ENCODE data around the gene LYZL1. TPM values are rescaled to one million over a fixed set of nuclear protein-coding genes. Genes with fewer than 3 reads are reported as not detected.

Gene LYZL1
- total RNA-seq, 1 experiment from 2014 or later, result not detected

GRCh38 chr10:29255104-29255503, 33.8 kb upstream of the LYZL1 start:
- no peaks in the 10 kb centered on the region for H3K9me3 ChIP-seq
- no peak overlapping the region for H3K4me3 ChIP-seq
- H3K27me3 ChIP-seq, result peaks cover 7% of the 10 kb centered on the region; the same call in 1 of the 2 replicates
- no peak for DNase-seq
- no peaks in the 10 kb centered on the region for H3K36me3 ChIP-seq

DNA sequence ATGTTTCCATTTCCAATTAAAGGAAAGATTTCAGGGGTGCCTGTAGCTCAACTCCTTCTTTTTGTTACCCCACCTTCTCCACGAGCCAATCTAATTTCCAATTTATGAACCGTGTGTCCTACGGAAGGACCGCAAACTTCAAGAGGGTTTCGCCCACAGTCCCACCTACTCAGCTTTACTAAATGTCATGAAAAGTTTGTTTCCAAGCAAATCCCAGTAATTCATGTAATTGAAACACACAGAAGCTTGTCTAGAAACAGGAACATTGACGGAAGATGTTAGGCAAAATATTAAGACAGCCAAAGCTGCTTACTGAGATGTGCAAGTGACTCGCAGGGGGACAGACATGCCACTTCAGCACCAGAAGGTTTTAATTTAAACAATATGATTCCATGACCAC, 32.9 kb upstream of the LYZL1 start:
- H3K36me3 ChIP-seq, result no peaks in the 10 kb centered on the region
- no peaks in the 10 kb centered on the region for H3K9me3 ChIP-seq
- peaks cover 7% of the 10 kb centered on the region; the same call in 1 of the 2 replicates for H3K27me3 ChIP-seq
- DNase-seq, result no peak
- no peak overlapping the region for H3K4me3 ChIP-seq

DNA sequence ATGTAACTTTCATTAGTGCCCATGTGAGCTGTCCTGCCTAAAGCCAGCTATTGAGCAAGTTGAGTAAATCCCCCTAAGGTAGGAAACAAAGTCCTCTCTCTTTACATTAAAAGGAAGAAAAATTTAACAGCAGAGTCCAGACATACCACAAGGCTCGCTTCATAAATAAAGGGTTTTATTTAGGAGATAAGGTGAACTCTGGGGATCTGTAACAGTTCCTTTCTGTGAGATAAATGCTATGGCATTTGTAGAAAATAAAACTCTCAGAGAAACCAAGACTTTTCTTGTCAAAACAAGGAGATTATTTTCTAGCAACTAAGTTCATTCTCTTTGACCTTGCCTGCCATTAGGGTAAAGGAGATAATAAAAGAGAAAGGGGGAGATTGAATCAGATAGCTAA, 32.3 kb upstream of the LYZL1 start:
- peaks cover 7% of the 10 kb centered on the region; the same call in 1 of the 2 replicates for H3K27me3 ChIP-seq
- H3K36me3 ChIP-seq, result no peaks in the 10 kb centered on the region
- H3K4me3 ChIP-seq, result no peak overlapping the region
- DNase-seq, result no peak
- no peaks in the 10 kb centered on the region for H3K9me3 ChIP-seq

DNA sequence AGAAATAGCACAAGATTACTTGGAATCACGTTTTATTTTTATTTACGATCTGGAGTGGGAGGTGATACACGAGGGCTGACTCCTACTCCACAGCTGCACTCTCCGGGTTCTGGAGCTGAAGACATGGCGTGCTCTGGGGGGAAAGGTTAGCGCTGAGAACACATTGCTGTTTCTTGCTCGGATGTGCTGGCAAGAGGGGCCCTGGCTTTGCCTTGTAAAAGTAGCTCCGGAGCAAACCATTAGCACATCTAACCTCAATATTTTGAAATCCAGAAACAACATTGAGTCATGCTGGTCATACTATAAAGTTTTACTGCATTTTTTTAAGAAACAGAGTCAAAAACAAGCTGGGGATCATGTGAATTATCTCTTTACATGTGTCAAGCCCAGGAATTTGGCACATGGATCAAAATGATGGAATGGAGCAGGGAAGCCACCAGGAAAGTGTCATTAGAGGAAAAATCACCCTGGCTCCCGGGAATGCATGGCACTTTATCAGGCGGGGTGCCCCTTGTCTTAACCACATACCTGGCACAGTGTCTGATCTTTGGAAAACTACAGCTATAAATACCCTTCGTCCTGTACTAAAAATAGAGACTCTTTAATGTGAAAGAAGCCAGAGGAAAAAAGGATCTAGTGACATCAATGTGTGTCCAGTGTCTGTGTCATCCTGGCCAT, 31.6 kb upstream of the LYZL1 start:
- Histone ChIP-seq H3K27me3 (peaks cover 5% of the 10 kb centered on the region; the same call in 1 of the 2 replicates), H3K9me3 (no peaks in the 10 kb centered on the region), H3K4me3 (no peak overlapping the region), H3K36me3 (no peaks in the 10 kb centered on the region)
- DNase-seq, result peak; percentile 84

GRCh38 chr10:29257784-29258135, 31.1 kb upstream of the LYZL1 start:
- DNase-seq, result no peak
- H3K27me3 ChIP-seq, result peaks cover 5% of the 10 kb centered on the region; the same call in 1 of the 2 replicates
- H3K4me3 ChIP-seq, result no peak overlapping the region
- no peaks in the 10 kb centered on the region for H3K9me3 ChIP-seq
- no peaks in the 10 kb centered on the region for H3K36me3 ChIP-seq

- H3K27me3 ChIP-seq, result no peaks in the 10 kb centered on the region; the same call in 1 of the 2 replicates
Measured at GRCh38 chr10:29259498-29259897, 29.4 kb upstream of the LYZL1 start.

GRCh38 chr10:29263506-29263905, 25.4 kb upstream of the LYZL1 start:
- H3K36me3 ChIP-seq, result no peaks in the 10 kb centered on the region
- H3K27me3 ChIP-seq, result no peaks in the 10 kb centered on the region
- no peak for DNase-seq
- no peaks in the 10 kb centered on the region; the same call in 1 of the 2 replicates for H3K9me3 ChIP-seq
- no peak overlapping the region for H3K4me3 ChIP-seq

More at GRCh38 chr10:29259498-29259897, 29.4 kb upstream of the LYZL1 start:
- no peak overlapping the region for H3K4me3 ChIP-seq
- H3K36me3 ChIP-seq, result no peaks in the 10 kb centered on the region
- H3K9me3 ChIP-seq, result no peaks in the 10 kb centered on the region
- no peak for DNase-seq

- no peaks in the 10 kb centered on the region for H3K27me3 ChIP-seq
- H3K4me3 ChIP-seq, result no peak overlapping the region
- H3K9me3 ChIP-seq, result no peaks in the 10 kb centered on the region; the same call in 1 of the 2 replicates
- H3K36me3 ChIP-seq, result no peaks in the 10 kb centered on the region
- no peak for DNase-seq
Measured at GRCh38 chr10:29265210-29265768, 23.6 kb upstream of the LYZL1 start.

- no peaks in the 10 kb centered on the region for H3K36me3 ChIP-seq
- no peaks in the 10 kb centered on the region for H3K27me3 ChIP-seq
- peak; percentile 69 for DNase-seq
- H3K4me3 ChIP-seq, result no peak overlapping the region
- H3K9me3 ChIP-seq, result no peaks in the 10 kb centered on the region; the same call in 1 of the 2 replicates
Measured at GRCh38 chr10:29266641-29267040, 22.2 kb upstream of the LYZL1 start.

DNA sequence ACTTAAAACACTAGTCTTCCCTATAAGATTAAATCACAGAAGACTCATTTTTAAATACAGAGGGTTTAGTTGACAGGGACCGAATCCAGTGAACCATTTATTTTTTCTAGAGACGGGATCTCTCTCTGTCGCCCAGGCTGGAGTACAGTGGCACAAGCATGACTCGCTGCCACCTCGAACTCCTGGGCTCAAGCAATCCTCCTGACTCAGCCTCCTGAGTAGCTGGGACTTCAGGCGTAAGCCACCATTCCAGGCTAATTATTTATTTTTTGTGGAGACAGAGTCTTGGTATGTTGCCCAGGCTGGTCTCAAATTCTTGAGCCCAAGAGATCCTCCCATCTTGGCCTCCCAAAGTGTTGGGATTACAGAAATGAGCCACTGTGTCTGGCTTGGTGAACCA, 20.9 kb upstream of the LYZL1 start:
- H3K36me3 ChIP-seq, result no peaks in the 10 kb centered on the region
- no peaks in the 10 kb centered on the region; the same call in 1 of the 2 replicates for H3K9me3 ChIP-seq
- DNase-seq, result peak; percentile 53
- no peak overlapping the region for H3K4me3 ChIP-seq
- no peaks in the 10 kb centered on the region for H3K27me3 ChIP-seq

DNA sequence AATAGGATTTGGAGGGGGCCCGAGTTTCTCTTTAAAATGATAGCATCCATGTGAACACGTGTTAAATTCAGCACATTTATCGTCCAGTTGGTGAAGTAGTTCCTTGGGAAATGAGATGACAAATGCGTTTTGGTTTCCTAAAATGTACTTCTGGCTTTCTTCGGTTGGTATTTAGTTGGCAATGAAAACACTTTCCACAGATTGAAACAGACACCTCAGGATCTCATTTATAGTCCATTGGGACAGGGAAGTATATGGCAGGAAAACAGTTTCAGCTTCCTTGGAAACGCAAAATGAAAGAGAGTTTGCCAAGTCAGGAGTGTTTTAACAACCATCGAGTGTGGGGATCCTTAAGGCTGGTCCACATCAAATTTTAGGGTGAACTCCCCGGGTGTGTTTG, 19.4 kb upstream of the LYZL1 start:
- DNase-seq, result no peak
- Histone ChIP-seq H3K4me3 (no peak overlapping the region), H3K9me3 (no peaks in the 10 kb centered on the region; the same call in 1 of the 2 replicates), H3K27me3 (no peaks in the 10 kb centered on the region), H3K36me3 (no peaks in the 10 kb centered on the region)

DNA sequence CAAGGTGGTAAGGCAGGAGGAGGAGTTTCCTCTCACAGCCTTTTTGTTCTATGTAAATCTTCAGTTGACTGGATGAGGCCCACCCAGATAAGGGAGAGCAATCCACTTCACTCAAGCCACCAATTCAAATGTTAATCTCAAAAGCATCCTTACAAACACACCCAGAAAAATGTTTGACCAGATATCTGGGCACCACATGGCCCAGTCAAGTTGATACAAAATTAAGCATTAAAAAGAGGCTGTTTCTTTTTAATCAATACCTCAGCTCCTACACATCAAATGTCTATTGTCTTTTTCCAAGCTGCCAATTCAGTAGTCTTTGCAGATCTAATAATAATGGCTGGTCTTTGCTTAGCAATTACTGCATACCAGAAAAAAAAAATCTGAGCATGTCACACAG, 18.0 kb upstream of the LYZL1 start:
- DNase-seq, result no peak
- Histone ChIP-seq H3K9me3 (no peaks in the 10 kb centered on the region; the same call in 1 of the 2 replicates), H3K4me3 (no peak overlapping the region), H3K36me3 (no peaks in the 10 kb centered on the region), H3K27me3 (no peaks in the 10 kb centered on the region)

DNA sequence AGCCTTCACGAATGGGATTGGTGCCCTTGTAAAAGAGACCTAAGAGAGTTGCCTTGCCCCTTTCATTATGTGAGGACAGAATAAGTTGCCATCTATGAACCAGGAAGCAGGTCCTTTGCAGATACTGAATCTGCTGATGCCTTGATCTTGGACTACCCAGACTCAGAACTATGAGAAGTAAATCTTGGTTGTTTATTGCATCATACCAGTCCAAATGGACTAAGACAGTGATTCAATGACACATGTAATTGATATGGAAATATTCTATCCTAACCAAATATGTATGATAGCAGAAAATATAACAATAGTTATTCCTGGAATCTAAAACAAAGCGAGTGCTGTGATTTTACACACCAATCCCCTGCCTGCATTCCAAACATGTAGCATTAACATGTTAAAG, 17.0 kb upstream of the LYZL1 start:
- no peaks in the 10 kb centered on the region for H3K27me3 ChIP-seq
- DNase-seq, result no peak
- H3K9me3 ChIP-seq, result no peaks in the 10 kb centered on the region; the same call in 1 of the 2 replicates
- H3K36me3 ChIP-seq, result no peaks in the 10 kb centered on the region
- no peak overlapping the region for H3K4me3 ChIP-seq

GRCh38 chr10:29273478-29273877, 15.4 kb upstream of the LYZL1 start:
- no peak overlapping the region for H3K4me3 ChIP-seq
- no peaks in the 10 kb centered on the region for H3K36me3 ChIP-seq
- no peaks in the 10 kb centered on the region; the same call in 1 of the 2 replicates for H3K9me3 ChIP-seq
- no peak for DNase-seq
- no peaks in the 10 kb centered on the region for H3K27me3 ChIP-seq

GRCh38 chr10:29276251-29276850, 12.5 kb upstream of the LYZL1 start:
- Histone ChIP-seq H3K4me3 (no peak overlapping the region), H3K9me3 (no peaks in the 10 kb centered on the region), H3K27me3 (no peaks in the 10 kb centered on the region), H3K36me3 (no peaks in the 10 kb centered on the region)
- DNase-seq, result no peak

DNA sequence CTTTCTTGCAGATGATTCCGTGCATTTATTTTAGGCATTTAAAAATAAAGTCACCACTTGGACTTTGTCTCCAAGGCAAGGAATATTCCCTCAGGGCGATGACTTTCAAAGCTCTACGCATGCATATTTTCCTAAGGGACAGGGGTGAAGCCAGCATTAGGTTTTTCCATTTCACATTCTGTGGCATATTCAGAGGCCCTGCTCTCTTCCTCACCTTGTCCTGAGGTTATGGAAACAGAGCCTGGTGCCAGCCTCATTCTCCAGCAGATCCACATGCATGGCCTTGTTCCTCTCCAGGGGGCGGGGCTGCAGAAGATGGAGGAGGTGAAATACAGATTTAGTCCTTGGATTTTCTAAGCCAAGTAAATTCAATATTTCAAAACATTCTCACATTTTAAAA, 11.6 kb upstream of the LYZL1 start:
- Histone ChIP-seq H3K36me3 (no peaks in the 10 kb centered on the region), H3K4me3 (no peak overlapping the region), H3K27me3 (no peaks in the 10 kb centered on the region), H3K9me3 (no peaks in the 10 kb centered on the region)
- no peak for DNase-seq

- no peak for DNase-seq
- Histone ChIP-seq H3K36me3 (no peaks in the 10 kb centered on the region), H3K9me3 (no peaks in the 10 kb centered on the region), H3K4me3 (no peak overlapping the region), H3K27me3 (no peaks in the 10 kb centered on the region)
Measured at GRCh38 chr10:29279779-29280487, 8.9 kb upstream of the LYZL1 start.
